Stimulated activated CD8-positive, alpha-beta memory T cell treated with anti-CD3 and anti-CD28 coated beads, Interleukin-15, amount 100 ng/mL, for 1 hour (primary cell): ENCODE data around the gene FTO.

Experiments
- DNase-seq: peaks from one replicate; pipeline ENCODE4 v3.0.0-alpha.2; 2020; ENCODE audit warnings: low read depth

FTO gene

GRCh38 chr16:53899431-53899830, 195.5 kb downstream of the FTO start:
- no peak for DNase-seq

DNA sequence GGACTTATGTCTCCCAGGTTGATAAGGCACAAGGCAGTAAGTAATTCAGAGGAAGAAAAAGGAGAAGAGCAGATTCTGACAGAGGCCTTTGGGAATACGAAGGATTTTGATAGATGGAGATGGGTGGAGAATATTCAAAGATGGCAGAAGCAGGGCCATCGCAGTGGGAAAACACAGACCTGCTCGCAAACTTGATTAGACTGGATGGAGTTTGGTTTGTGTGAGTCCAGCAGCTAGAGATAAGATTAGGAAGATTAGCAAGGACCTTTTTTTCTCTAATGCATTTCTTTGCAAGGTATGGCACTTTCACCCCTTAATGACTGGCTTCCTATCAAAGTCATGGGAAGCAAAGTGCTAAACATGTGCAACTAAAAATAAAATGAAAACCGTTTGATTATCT, 196.7 kb downstream of the FTO start:
- DNase-seq, result no peak

DNA sequence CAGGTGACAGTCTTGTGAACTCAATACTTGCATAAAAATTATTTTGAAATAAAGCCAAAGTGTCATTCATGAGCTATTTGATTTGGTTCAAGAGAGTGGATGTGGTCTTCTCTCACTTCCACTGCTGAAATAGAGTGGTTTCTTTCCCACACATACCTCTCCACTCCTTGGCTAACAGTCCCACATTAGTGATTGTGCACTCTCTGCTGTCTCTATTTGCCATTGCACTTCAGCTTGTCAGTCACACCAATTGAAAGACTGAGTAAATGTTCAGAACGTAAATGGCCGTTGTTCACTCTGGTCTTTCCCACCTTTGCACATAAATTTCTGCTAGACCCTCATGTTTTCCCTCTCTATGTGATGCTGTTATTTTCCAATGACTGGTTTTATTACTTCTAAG, 197.5 kb downstream of the FTO start:
- no peak for DNase-seq

- no peak for DNase-seq
These were observed 200.6 kb downstream of the FTO start for GRCh38 chr16:53904533-53904932.

- DNase-seq, result no peak
These were observed 201.1 kb downstream of the FTO start for GRCh38 chr16:53905028-53905427.

DNA sequence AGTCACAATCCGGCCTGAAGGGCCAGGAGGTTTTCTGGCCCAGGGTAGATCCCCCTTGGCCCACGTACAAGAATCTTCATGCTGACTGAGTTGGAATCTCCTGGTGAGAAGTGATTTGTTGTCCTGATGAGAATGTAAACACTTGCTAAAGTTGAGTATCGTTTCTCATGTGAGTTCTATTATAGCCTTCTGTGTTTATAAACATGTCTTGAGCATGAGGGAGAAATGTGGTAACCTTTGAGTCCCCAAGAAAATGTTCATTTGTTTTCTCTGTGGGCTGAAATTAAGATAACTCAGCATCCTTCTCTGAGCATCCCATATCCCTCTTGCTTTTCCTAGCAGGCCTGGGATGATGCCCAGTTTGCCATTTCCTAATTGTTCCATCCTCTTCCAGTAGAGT, 204.8 kb downstream of the FTO start:
- no peak for DNase-seq

- no peak for DNase-seq
These were observed 207.0 kb downstream of the FTO start for GRCh38 chr16:53910990-53911389.

- DNase-seq, result no peak
These were observed 207.6 kb downstream of the FTO start for GRCh38 chr16:53911513-53911912.

DNA sequence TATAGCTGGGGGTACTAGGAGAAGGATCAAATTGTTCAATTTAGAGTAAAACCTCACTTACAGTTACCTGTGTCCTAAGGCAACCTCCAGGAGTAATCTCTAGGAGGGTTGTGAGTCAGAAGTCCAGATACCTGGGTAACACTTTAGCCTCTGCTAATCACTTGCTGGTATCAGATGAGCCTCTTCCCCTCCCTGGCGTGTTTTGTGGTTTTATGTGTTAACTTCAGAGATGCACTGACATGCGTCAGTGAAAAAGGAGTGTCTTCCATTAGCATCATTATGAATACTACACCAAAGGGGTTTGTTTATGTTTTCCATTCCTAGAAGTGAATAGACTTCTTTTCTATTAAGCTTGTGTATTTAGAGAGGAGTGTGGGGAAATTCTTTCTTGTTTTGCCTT, 208.2 kb downstream of the FTO start:
- peak; percentile 13 for DNase-seq

- DNase-seq, result no peak
These were observed 209.3 kb downstream of the FTO start for GRCh38 chr16:53913099-53913870.

GRCh38 chr16:53913920-53914319, 210.0 kb downstream of the FTO start:
- no peak for DNase-seq

GRCh38 chr16:53914736-53915135, 210.8 kb downstream of the FTO start:
- no peak for DNase-seq

- no peak for DNase-seq
These were observed 211.7 kb downstream of the FTO start for GRCh38 chr16:53915452-53916160.

GRCh38 chr16:53920988-53921387, 217.0 kb downstream of the FTO start:
- DNase-seq, result no peak

GRCh38 chr16:53922067-53922806, 218.3 kb downstream of the FTO start:
- DNase-seq, result no peak

DNA sequence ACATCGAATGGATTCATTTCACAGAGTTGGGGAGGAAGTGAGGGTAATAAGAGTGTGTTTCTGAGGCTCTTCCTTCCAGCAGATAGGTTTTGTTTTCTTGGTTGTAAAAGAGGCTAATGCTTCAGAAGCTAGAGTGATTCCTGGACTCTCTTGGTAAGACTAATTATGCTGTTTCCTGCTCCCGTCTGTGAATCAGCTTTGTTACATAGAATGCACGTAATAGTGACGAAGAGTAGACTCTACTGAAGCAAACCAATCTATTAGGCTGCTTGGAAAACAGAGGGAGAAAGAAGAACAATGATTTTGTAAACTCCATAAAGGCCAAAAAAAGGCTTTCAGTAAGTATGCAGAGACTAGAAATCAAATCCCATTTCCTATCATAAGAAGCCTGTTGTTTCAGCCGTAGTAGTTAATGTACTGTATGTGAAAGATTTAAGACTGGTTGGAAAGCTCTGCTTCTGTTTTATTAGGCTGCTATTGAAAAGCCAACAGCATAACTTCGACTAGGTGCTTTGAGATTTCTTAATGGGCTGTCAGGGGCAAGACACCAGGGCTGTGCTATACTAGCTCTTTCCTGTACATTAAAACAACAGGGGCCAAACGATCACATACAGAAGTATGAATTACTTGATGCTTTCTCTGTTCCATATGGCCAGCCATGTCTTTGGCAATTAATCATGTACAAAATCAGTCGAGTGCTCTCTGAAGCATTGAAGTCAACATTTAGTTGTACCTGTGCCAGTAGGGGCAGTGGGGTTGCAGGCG, 219.0 kb downstream of the FTO start:
- DNase-seq, result no peak

DNA sequence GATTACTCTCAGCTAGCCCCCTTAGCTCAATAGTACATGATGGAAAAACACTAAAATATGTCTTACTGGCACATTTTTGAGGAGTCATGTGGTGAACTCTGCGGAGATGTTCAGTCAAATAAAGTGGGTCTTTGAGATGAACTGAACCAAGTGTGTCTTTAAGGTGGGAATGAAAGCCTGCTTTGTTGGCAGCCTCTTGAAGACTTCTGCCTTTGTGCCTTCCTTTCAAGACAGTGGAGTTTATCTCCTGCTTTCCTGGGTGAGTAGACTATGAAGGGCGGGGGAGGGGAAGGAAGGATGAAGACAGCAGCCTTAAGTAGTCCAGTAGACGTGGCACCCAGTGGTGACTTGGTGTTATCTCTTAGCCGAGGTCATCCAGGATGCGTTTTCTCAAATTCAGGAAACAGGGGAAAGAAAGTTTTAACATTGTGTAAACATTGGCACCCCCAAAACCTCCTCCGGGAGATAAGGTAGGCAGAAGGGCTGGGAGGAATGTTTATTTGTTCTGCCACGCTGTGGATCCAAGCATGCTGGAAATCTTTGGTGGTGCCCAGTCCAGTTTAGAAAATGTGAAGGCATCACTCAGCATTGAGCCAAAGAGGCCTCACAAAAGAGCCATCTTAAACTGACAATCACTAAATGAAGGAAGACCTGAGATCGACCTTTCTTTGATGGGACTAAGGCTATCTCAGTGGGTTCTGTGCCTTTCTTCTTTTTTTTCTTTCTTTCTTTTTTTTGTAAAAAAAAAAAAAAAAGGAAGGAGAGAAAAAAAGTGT, 220.6 kb downstream of the FTO start:
- no peak for DNase-seq

GRCh38 chr16:53925107-53925410, 221.1 kb downstream of the FTO start:
- no peak for DNase-seq

- DNase-seq, result no peak
These were observed 221.6 kb downstream of the FTO start for GRCh38 chr16:53925526-53925925.

DNA sequence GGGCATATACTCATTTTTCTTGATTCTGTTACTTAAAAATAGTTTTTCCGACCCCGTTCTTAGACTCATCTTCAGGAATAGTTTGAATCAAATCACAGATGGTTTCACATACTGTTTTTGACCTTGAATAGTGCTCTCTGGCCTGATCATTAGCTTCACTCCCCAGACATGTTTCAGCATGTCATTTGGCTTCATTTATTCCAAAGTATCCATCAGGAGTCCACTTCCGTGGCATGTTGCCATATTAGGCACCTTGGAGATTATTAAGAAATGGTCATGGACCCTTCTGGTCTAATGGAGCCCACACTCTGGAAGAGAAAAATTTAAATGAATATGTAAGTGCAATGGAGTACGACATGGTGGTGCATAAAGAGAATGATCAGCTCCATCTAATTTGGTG, 222.3 kb downstream of the FTO start:
- no peak for DNase-seq

DNA sequence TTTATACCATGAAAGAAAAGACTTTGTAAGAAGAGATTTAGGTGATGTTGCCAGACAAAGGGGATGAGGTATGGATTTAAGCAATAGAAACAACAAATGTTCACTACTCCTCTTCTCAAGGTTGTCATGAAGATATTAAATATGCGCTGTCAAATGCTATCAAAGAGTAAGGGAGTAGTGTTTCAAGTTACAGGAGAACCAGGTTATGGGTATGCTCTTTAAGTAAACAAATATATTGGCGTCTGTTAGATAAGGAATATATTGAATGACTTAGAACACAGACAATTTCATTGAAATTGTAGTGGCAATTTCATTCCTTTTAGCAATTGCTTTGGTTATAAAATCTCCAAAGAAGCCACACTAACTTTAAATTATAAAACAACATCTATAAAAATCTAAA, 229.0 kb downstream of the FTO start:
- DNase-seq, result no peak

DNA sequence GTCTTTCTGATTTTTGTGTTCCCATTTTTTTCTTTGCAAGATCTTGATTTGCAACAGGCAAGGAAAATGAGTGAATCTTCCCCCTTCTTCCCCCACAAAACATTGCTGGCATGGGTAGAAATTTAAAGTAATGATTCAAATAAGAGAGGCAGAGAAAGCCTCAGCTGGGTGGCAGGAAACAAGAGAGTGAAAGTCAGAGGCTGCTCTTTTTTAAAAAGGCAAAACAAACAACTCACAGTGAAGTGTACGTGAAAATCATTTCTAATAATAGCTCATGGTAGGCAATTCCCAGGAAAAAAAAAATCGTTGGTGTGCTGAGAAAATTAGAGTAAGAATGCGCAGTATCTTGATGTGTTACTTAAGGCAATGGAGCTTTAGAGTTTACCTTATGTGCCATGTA, 229.5 kb downstream of the FTO start:
- no peak for DNase-seq
